SHP77 (cell line): ENCODE data around the gene HENMT1.
"Not testable (repeated sequence)": the region's sequence is repeated elsewhere in the genome, so short reads cannot be mapped to it uniquely, and the experiment has no call there.

Experiments used
- DNase-seq, 2 experiments: peaks; one replicate each; lab custom pipeline; 2025; lab: John Stamatoyannopoulos, UW

HENMT1 gene

DNA sequence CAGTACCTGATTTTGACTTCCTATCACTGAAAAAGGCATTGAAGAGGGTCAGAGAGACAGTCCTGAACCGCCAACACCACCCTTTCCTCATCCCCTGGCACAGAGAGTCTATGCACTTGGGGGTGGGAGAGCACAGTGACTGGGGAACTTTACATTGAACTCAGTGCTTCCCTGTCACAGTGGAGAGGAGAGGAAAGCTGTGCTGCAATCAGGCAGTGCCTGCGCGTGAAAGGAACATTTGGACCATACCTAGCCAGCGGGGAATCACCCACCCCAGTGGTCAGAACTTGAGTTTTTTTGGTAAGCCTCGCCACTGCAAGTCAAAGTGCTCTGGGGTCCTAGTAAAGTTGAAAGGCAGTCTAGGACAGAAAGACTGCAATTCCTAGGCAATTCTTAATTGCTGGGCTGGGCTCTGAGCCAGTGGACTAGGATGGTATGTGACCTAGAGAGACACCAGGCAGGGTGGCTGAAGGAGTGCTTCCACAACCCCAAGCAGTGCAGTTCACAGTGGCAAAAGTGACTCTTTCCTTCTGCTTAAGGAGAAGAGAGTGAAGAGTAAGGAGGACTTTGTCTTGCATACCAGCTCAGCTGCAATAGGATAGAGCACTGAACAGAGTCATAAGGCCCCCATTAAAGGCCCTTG, 9.4 kb upstream of the HENMT1 start:
- no peak for DNase-seq

DNA sequence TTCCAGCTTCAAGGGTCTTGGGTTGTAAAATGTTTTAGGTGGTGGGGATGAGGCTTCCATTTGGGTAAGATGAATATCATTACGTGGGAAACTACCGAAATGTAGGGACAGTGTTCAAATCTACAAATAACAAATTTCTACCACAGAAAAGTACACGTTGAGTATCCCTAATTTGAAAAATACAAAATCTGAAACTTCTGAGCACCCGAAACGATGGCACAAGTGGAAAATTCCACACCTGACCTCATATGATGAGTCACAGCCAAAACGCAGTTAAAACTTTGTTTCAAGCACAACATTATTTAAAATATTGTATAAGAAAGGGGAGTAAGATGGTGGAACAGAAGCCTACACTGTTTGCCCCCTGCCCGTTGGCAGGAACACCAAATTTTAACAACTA, 8.8 kb upstream of the HENMT1 start:
- no peak for DNase-seq

DNA sequence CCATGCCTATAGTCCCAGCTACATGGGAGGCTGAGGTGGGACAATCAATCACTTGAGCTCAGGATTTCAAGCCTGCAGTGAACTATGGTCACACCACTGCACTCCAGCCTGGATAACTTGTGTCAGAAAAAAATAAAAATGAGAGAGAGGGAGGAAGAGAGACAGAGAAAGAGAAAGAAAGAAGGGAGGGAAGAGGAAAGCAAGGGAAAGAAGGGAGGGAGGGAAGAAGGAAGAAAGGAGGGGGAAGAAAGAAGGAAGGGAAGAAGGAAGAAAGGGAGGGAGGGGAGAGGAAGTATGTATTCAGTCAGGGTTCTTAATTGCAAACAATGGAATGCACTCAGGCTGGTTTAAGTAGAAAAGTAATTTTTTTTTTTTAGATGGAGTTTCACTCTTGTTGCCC, 7.9 kb upstream of the HENMT1 start:
- no peak for DNase-seq

DNA sequence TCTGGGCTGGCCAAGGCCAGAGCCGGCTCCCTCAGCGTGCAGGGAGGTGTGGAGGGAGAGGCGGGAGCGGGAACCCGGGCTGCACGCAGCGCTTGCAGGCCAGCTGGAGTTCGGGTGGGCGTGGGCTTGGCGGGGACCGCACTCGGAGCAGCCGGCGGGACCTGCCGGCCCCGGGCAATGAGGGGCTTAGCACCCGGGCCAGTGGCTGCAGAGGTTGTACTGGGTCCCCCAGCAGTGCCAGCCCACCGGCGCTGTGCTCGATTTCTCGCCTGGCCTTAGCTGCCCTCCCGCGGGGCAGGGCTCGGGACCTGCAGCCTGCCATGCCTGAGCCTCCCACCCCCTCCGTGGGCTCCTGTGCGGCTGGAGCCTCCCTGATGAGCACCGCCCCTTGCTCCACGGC, 6.5 kb upstream of the HENMT1 start:
- not testable (repeated sequence) for DNase-seq

DNA sequence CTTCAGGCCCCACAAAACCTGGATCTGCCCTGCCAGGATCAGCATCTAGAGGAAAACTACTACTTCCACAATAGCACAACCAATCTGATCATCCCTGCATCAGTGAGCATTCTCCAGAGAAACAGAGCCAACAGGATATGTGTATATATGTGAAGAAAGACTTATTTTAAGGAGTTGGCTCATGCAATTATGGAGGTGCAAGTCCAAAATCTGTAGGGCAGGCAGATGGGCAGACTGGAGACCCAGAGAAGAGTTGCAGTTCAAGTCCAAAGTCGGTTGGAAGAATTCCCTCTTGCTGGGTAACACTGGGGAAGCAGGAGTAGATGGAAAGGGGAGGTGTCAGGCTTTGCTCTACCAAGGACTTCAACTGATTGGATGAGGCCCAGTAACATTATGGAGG, 4.9 kb upstream of the HENMT1 start:
- DNase-seq = no peak

DNA sequence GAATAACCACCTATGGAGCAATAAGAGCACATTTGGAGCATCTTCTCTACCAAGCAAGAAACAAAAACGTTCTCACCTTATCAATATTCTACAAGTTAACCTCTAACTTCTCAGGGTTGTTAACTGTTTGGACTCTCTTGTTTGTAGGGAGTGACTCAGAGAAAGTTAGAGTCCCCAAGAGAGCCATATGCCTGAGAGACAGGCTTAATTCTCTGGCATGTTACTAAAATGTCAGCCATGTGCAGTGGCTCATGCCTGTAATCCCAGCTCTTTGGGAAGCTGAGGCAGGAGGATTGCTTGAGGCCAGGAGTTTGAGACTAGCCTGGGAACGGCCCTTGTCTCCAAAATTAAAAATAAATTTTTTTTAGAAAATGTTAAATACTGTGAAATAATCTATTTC, 4.2 kb upstream of the HENMT1 start:
- no peak for DNase-seq

DNA sequence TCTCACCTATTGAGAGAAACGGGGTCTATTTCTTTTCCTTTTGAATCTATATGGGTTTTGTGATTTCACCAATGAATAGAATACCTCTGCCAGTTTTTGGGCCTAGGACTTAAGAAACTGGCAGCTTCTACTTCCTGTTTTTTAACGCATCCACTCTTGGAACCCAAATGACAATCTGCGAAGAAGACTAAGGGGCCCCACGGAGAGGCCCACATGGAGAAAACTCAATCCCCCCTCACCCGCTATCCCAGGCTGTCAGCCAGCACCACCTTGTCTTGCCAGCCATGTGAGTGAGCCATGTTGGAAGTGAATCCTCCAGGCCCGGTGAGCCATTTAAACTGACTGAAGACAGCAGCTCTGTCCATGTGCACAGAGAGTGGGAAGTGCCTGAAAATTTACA, 3.6 kb upstream of the HENMT1 start:
- no peak for DNase-seq

DNA sequence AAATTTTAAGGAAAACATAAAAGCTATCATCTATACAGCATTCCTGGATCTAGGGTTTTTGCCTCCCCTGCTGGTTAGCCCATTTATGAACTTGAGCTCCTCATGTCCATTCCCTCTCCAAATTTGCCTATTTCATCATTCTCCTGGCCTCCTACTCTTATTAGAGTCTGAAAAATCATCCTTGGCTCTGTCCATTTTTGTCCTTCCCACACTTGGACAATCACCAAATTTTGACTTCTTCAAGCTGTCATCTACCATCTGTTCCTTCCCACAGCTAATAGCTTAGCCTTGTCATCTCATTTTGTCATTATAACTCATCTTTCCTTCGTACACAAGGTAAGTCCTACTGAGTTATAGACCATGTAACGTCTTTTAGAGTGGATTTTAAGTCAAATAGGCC, 2.2 kb upstream of the HENMT1 start:
- DNase-seq = no peak

DNA sequence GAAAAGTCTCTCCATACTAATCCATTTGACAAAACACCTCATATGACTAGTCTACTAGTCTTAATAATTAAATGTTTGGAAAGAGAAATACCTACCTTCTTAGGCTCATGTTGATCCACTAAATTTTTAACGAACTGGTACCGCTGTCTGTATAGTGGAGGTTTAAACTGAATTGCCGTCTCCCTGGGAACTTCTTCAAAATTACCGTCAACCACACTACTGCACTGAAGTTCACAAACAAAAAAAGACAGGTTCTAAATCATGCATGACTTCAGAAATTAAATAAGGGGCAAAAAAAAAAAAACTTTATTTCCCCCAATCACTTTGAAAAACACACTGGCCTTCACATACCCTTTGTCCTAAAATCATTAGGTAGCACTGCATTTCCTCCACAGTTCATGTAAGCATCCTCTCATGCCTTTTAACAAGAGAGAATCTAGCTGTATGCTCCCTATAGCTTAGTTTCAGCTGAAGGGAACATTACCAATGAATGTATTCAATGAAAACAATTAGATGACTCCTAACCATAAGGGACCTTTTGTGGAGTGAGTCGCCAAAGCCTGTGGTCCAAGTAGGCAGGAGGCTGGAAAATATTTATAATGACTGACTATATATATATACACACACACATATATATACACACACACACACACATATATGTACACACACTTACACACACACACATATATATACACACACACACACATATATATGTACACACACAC, 3.4 kb downstream of the HENMT1 start:
- no peak for DNase-seq

DNA sequence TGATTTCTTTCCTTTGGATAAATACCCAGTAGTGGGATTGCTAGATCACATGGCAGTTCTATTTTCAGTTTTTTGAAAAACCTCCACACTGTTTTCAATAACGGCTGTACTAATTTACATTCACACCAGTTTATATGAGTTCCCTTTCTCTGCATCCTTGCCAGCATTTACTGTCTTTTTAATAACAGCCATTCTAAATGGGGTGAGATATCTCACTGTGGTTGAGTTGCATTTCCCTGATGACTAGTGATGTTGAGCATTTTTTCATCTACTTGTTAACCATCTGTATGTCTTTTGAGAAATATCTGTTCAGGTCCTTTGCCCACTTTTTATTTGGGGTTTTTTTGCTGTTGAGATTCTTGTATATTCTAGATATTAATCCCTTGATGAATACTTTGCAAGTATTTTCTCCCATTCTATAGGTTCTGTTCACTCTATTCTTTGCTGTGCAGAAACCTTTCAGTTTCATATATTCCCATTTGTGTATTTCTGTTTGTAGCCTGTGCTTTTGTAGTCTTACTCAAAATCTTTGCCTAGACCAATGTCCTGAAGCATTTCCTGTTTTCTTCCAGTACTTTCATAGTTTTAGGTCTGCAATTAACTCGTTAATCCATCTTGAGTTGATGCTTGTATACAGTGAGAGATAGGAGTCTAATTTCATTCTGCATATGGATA, 7.3 kb downstream of the HENMT1 start:
- DNase-seq = no peak

DNA sequence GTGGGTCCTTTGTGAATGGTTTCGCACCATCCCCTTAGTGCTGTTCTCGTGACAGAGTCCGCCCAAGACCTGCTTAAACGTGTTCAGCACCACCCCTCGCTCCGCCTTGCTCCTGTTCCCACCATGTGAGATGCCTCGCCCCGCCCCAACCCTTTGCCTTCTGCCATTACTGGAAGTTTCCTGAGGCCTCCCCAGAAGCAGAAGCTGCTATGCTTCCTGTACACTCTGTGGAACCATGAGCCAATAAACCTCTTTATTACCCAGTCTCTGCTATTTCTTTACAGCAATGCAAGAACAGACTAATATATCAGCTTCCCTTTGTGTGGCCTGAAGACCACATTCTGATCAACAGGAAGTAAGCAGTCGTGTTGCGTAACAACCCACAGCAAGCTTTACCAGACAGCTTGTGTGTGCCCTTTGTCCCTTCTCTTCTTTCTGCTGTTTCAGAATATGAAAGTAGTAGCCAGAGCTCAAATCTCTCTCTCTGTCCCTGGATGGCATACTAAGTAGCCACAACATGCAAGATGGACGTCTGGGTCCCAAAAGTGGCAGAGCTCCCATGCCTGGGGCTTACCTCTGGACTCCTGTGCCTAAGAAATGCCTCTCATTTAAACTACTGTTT, 14.1 kb downstream of the HENMT1 start:
- no peak for DNase-seq

DNA sequence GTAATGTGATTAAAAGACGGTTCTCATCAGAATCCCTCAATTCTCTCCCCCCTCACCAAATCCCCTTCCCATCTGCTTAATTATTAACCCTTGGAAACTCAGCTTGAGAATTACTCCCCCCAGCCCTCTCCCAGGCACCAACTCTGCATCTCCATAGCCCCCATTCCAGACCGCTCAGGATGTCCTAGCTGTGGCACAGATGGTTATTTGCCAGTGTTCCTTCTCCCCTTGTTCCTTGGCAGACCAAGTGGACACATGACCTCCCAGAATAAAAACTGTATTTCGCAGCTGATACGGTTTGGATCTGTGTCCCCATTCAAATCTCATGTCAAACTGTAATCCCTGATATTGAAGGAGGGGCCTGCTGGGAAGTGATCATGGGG, 14.6 kb downstream of the HENMT1 start:
- DNase-seq = no peak

DNA sequence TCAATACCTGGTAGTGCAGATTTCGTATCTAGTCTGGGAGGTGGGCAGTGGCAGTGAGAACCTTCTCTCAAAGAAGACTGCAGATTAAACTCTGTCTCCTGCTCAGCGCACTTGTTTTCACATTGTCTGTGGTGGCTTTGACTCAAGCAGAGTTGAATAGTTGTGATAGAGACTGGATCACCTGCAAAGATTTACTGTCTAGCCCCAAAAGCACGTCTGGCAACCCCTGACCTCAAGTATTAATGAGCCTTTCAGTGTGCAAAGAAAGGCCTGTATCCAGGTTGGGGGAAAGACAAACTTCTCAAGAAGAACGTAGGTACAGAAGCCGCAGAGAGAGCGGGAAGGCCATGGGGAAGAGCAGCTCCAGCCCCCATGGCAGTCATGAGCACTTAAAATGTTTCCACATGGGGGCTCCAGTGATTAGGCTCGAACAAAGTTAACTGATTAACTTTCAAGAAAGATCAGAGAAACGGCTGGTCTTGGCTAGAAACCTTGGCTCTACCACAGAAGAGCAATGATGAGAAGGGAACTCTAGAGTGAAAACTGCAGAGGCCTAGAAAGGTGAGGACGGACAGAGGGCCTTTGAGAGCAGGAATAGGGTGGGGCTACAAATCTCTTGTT, 15.2 kb downstream of the HENMT1 start:
- no peak for DNase-seq

DNA sequence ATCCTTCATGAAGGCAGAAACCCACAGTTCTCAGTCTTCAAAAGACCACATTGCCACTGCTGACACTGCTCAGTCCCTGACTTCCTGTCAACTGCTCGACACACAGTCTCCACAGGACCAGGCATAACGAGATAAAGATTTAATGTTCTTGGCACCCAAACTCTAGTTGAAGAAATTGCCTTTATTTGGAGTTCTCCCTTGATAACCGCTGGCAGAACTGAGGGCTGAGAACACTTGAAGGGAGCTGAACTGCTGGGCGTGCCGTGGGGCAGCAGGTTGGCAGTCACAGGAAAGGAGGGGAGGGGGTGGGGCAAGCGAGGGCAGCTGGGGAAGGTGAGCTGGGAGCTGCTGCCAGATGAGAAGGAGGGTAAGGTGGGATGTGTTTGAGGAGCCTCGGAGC, 15.9 kb downstream of the HENMT1 start:
- peak in 1 of 2 experiments; percentile 14 for DNase-seq

DNA sequence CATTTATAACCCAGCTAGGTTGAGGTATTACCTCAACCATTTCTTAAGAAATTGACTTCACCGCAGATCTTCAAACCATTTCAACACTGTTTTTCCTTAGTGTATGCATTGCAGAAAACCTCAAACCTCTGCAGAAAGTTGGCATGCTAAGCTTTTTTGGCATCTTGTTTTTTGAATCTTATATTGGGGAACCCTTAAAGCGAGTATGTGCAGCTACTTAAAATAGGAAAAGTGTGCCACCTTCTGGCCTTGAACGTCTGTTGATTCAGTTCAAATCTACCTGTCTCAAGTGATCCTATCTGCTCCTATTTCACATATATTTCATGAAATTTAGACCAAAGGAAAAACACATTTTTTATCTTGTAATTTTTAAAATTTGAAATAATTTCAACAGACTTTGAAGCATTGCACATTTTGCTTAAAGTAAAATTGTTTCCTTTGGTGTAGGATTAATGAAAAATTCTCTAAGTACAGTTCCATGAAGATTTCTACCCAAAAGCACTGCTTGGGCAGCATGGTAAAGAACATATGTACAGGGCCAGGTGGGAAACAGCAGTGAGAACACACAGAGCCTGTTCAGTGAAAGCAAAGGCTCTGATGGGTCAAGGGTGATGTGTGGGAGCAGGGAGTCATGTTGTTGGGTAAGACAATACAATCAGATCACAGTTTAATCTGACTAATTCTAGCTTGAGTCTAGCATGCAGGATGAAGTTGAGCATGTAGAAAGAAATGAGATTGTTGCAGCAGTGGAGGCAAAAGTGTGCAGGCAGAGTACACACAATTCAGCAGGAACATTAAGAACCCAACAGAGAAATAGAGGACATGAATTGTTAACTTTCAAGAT, 17.2 kb downstream of the HENMT1 start:
- peak; percentile 49 to 65 for DNase-seq

DNA sequence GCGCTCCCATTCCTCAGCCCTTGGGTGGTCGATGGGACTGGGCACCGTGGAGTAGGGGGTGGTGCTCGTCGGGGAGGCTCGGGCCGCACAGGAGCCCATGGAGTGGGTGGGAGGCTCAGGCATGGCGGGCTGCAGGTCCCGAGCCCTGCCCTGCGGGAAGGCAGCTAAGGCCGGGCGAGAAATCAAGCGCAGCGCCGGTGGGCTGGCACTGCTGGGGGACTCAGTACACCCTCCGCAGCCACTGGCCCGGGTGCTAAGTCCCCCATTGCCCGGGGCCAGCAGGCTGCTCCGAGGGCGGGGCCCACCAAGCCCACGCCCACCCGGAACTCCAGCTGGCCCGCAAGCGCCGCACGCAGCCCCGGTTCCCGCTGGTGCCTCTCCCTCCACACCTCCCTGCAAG, 20.0 kb downstream of the HENMT1 start:
- not testable (repeated sequence) for DNase-seq

DNA sequence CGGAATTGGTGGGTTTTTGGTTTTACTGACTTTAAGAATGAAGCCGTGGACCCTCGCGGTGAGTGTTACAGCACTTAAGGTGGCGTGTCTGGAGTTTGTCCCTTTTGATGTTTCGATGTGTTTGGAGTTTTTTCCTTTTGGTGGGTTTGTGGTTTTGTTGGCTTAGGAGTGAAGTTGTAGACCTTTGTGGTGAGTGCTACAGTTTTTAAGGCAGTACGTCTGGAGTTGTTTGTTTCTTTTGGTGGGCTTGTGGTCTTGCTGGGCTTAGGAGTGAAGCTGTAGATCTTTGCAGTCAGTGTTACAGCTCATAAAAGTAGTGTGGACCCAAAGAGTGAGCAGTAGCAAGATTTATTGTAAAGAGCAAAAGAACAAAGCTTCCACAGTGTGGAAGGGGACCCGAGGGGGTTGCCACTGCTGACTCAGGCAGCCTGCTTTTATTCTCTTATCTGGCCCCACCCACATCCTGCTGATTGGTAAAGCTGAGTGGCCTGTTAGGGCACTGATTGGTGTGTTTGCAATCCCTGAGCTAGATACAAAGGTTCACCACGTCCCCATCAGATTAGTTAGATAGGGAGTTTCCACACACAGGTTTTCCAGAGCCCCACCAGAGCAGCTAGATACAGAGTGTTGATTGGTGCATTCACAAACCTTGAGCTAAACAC, 20.9 kb downstream of the HENMT1 start:
- no peak for DNase-seq

DNA sequence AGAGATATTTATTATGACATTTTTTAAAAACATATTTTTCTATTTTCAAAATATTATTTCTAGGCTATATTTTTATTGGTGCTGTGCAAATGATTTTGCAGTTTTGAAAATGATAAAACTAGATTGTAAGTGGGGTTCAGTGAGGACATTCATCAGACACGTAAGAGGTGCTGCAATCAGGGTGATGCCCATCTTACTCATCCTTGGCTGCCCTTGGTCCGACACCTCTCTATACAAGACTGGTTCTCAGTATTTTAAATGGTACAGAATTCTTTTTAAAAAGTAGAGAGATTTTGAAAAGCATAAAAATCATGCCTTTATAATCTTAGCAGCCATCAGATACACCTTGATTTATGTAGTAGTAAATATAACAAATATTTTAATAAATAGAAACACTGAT, 24.0 kb downstream of the HENMT1 start:
- no peak for DNase-seq

DNA sequence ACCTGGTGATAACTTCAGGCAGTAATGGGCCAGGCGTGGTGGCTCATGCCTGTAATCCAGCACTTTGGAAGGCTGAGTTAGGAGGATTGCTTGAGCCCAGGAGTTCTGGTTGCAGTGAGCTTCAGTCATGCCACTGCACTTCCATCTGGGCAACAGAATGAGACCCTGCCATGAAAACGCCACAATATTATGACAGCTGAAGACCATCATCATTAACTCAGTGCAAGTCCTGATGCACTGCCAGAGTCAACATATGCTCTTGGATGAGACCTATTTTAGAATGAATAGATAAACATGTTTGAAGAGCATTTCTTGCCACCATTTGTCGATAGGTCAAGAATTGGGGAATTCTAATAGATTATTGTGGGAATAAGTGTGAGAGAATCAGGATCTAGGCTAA, 26.4 kb downstream of the HENMT1 start:
- DNase-seq = no peak

DNA sequence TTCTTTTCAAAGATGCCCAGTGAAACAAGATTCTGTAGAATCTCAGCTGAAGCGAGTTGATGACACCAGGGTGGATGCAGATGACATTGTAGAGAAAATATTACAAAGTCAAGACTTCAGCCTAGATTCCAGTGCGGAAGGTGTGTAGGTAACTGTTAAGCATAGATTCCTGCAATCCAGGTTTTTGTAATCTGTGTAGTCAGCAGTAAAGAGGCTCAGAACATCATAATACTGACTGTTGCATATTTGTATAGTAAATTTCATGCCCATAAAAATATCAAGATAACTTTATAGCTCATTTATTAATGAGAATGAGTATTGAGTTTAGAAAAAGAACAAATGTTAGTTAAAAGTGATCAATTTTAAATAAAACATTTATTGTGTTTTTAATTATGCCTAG, 32.2 kb downstream of the HENMT1 start:
- DNase-seq = no peak

DNA sequence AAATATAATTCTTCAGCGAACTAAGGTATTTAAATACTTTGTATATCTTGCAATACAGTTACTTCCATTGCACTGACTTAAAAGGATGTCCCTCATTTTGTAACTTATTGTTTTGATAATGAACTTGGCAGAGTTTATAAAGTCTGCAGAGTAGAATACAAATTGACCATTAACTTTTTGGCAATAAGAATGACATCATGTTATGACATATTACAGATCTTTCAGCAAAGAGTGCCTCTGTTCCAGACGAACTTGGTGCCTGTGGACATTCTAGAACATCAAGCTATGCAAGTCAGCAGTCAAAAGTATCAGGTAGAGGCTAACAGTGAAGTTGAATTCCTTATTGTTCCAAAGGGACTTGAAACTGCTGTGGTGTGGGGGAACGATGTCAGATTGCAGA, 32.9 kb downstream of the HENMT1 start:
- DNase-seq = no peak
